IMR-90 (cell line): ENCODE measurements around the gene SCTR. TPM values are rescaled to one million over a fixed set of nuclear protein-coding genes. Genes with fewer than 3 reads are reported as not detected.

Source experiments
- ATAC-seq: fragments of 200-7000 bp; cut with Tn5 transposase; 2 replicates; pipeline ENCODE4 v1.9.1; 2020; ENCODE audit warnings: low read depth, mild to moderate bottlenecking, moderate library complexity
- BruUV-seq: library from RNA; stranded (reverse); fragments of 400-500 nt; replicated peaks from 2 replicates; lab custom pipeline; 2021; lab: Mats Ljungman, UMichigan
- CTCF ChIA-PET: fragments of 300-600 bp; formaldehyde crosslinking; extraction: SDS; loops from one replicate; lab custom pipeline; 2021; ENCODE audit warnings: antibody characterized with exemption; lab: Yijun Ruan, JAX
- POLR2A ChIA-PET: fragments of 300-600 bp; sonication (Branson Sonifier 250); formaldehyde crosslinking; loops from one replicate; lab custom pipeline; 2022; ENCODE audit warnings: antibody characterized with exemption; ENCODE audit not compliant: unreplicated experiment; lab: Charles Lee
- DNase-seq: peaks from one replicate; pipeline ENCODE4 v3.0.0; 2013
- H2AFZ ChIP-seq: replicated peaks from 2 replicates; pipeline ENCODE3; 2013; ENCODE audit warnings: low read length, mild to moderate bottlenecking; ENCODE audit not compliant: poor library complexity
- H2AK5ac ChIP-seq: 2 replicates; pipeline ENCODE4 v1.6.1; 2013; ENCODE audit warnings: low read depth, low read length, inconsistent platforms
- H2AK9ac ChIP-seq: replicated peaks from 2 replicates; pipeline ENCODE3; 2013; ENCODE audit warnings: mild to moderate bottlenecking, low read depth, low read length, moderate library complexity; ENCODE audit not compliant: poor library complexity
- H2BK120ac ChIP-seq: 2 replicates; pipeline ENCODE4 v1.6.1; 2013; ENCODE audit warnings: low read depth, low read length, inconsistent platforms
- H2BK15ac ChIP-seq: 3 replicates; pipeline ENCODE4 v1.6.1; 2013; ENCODE audit warnings: low read depth, low read length, inconsistent platforms
- H2BK20ac ChIP-seq: 2 replicates; pipeline ENCODE4 v1.6.1; 2013; ENCODE audit warnings: low read depth, mild to moderate bottlenecking, inconsistent platforms, low read length, moderate library complexity
- H2BK5ac ChIP-seq: 2 replicates; pipeline ENCODE4 v1.6.1; 2013; ENCODE audit warnings: mild to moderate bottlenecking, low read depth, low read length, inconsistent platforms; ENCODE audit not compliant: poor library complexity, severe bottlenecking
- H3K14ac ChIP-seq: replicated peaks from 2 replicates; pipeline ENCODE4 v1.6.1; 2013; ENCODE audit warnings: low read depth, low read length, inconsistent platforms
- H3K18ac ChIP-seq: 2 replicates; pipeline ENCODE4 v1.6.1; 2013; ENCODE audit warnings: low read depth, low read length, control low read depth
- H3K23ac ChIP-seq: 2 replicates; pipeline ENCODE4 v1.6.1; 2013; ENCODE audit warnings: low read depth, low read length, inconsistent platforms
- H3K27ac ChIP-seq: 2 replicates; pipeline ENCODE4 v1.5.1; 2013; ENCODE audit warnings: mild to moderate bottlenecking, control low read depth, low read length; ENCODE audit not compliant: insufficient read depth
- H3K27me3 ChIP-seq: 2 replicates; pipeline ENCODE4 v1.6.1; 2013; ENCODE audit warnings: low read length; ENCODE audit not compliant: control insufficient read depth, insufficient read depth
- H3K36me3 ChIP-seq: 2 replicates; pipeline ENCODE4 v1.6.1; 2013; ENCODE audit warnings: low read length, mixed read lengths; ENCODE audit not compliant: control insufficient read depth, insufficient read depth
- H3K4ac ChIP-seq: 2 replicates; pipeline ENCODE4 v1.6.1; 2013; ENCODE audit warnings: low read depth, low read length, inconsistent platforms
- H3K4me1 ChIP-seq: 2 replicates; pipeline ENCODE4 v1.6.1; 2013; ENCODE audit warnings: low read length, mixed read lengths; ENCODE audit not compliant: control insufficient read depth, insufficient read depth
- H3K4me2 ChIP-seq: 2 replicates; pipeline ENCODE4 v1.6.1; 2013; ENCODE audit warnings: low read depth, mild to moderate bottlenecking, control low read depth, low read length, moderate library complexity
- H3K4me3 ChIP-seq: 2 replicates; pipeline ENCODE4 v1.5.1; 2013; ENCODE audit warnings: low read depth, mild to moderate bottlenecking, control low read depth, low read length, moderate library complexity; ENCODE audit not compliant: insufficient read depth
- H3K56ac ChIP-seq: 2 replicates; pipeline ENCODE4 v1.6.1; 2013; ENCODE audit warnings: low read length, inconsistent platforms; ENCODE audit not compliant: insufficient read depth; ENCODE audit errors: extremely low read depth
- H3K79me1 ChIP-seq, 2 experiments: 2 replicates each; pipeline ENCODE4 v1.6.1; 2013; ENCODE audit warnings: low read length in 2 of 2, inconsistent platforms in 1 of 2, low read depth in 1 of 2
- H3K9ac ChIP-seq: 2 replicates; pipeline ENCODE4 v1.6.1; 2013; ENCODE audit warnings: low read depth, low read length, control low read depth
- H3K9me1 ChIP-seq: 2 replicates; pipeline ENCODE4 v1.6.1; 2013; ENCODE audit warnings: low read length, inconsistent platforms; ENCODE audit not compliant: insufficient read depth
- H3K9me3 ChIP-seq: 2 replicates; pipeline ENCODE4 v1.6.1; 2013; ENCODE audit warnings: low read length; ENCODE audit not compliant: control insufficient read depth, insufficient read depth
- H4K20me1 ChIP-seq: 2 replicates; pipeline ENCODE4 v1.6.1; 2013; ENCODE audit warnings: low read length, inconsistent platforms; ENCODE audit not compliant: insufficient read depth
- H4K5ac ChIP-seq: 2 replicates; pipeline ENCODE4 v1.6.1; 2013; ENCODE audit warnings: mild to moderate bottlenecking, low read depth, low read length, control low read depth
- H4K8ac ChIP-seq, 2 experiments: 2 replicates each; pipeline ENCODE4 v1.6.1; 2013; ENCODE audit warnings: low read depth in 2 of 2, low read length in 2 of 2, control low read depth in 1 of 2, inconsistent platforms in 1 of 2
- H4K91ac ChIP-seq: 2 replicates; pipeline ENCODE4 v1.6.1; 2013; ENCODE audit warnings: low read depth, low read length, inconsistent platforms; ENCODE audit not compliant: insufficient read depth
- MAFK ChIP-seq: IDR thresholded peaks from 2 replicates; pipeline ENCODE4 v1.6.1; 2012; ENCODE audit warnings: low read depth, low read length, improper control_type of control experiment
- MAZ ChIP-seq: IDR thresholded peaks from 2 replicates; pipeline ENCODE4 v1.6.1; 2012; ENCODE audit warnings: low read depth, mild to moderate bottlenecking, low read length, improper control_type of control experiment, moderate library complexity, borderline replicate concordance
- RCOR1 ChIP-seq: IDR thresholded peaks from 2 replicates; pipeline ENCODE4 v1.6.1; 2012; ENCODE audit warnings: mild to moderate bottlenecking, low read length, improper control_type of control experiment; ENCODE audit not compliant: insufficient replicate concordance
- RFX5 ChIP-seq: IDR thresholded peaks from 2 replicates; pipeline ENCODE4 v1.8.0; 2012; ENCODE audit warnings: low read depth, mild to moderate bottlenecking, low read length, moderate library complexity
- SMC3 ChIP-seq: fragments of 150-350 bp; IDR thresholded peaks from 2 replicates; pipeline ENCODE4 v1.6.1; 2016; ENCODE audit warnings: low read depth, mild to moderate bottlenecking, antibody characterized with exemption, low read length, moderate library complexity
- WGBS, 2 experiments: methylation state at CpG; one replicate each; pipeline versions ENCODE4 v1.1.5 to v1.1.7; 2013; ENCODE audit warnings: missing lambda C conversion rate in 2 of 2; ENCODE audit not compliant: insufficient read length in 1 of 2; ENCODE audit errors: extremely low coverage in 2 of 2; 5-methylcytosine and 5-hydroxymethylcytosine counted together
- dilution Hi-C: fragments of 300-500 bp; cut with HindIII; formaldehyde crosslinking; loops from one replicate; pipeline ENCODE4 v1.14.3; 2018; ENCODE audit warnings: low sequenced_read_pairs; ENCODE audit not compliant: unreplicated experiment
- in situ Hi-C: fragments of 300-500 bp; cut with MboI; formaldehyde crosslinking; loops from 3 replicates; pipeline ENCODE4 v1.14.3; 2019; ENCODE audit warnings: low sequenced_read_pairs, inconsistent platforms, mixed read lengths
- intact Hi-C: fragments of 100-400 bp; cut with micrococcal nuclease; formaldehyde crosslinking; loops from 2 replicates; pipeline ENCODE4 v1.10.0; 2022
- polyA plus RNA-seq, 3 experiments: library from polyadenylated mRNA; depleted of rRNA; stranded (reverse); fragments of >200 nt; gene quantifications; 2 replicates each; pipeline ENCODE4 v1.2.3, GENCODE V29; 2012; ENCODE audit warnings: low replicate concordance in 1 of 3
- total RNA-seq: library from RNA; depleted of rRNA; stranded (reverse); fragments of >200 nt; gene quantifications from 2 replicates; pipeline ENCODE4 v1.2.3, GENCODE V29; 2012
- TF ChIP-seq, protein P1 (sequence below): fragments of 150-350 bp; IDR thresholded peaks from 2 replicates; pipeline ENCODE4 v1.6.1; 2017; ENCODE audit warnings: mild to moderate bottlenecking, antibody characterized with exemption, low read length, low read depth
- TF ChIP-seq, protein P2 (sequence below): fragments of 150-350 bp; IDR thresholded peaks from 2 replicates; pipeline ENCODE4 v1.6.1; 2016; ENCODE audit warnings: low read depth, mild to moderate bottlenecking, low read length, moderate library complexity, borderline replicate concordance

SCTR gene
- total and polyA plus RNA-seq, 2 of the 4 experiments (the other 2 are of a cell fraction) = not detected

DNA sequence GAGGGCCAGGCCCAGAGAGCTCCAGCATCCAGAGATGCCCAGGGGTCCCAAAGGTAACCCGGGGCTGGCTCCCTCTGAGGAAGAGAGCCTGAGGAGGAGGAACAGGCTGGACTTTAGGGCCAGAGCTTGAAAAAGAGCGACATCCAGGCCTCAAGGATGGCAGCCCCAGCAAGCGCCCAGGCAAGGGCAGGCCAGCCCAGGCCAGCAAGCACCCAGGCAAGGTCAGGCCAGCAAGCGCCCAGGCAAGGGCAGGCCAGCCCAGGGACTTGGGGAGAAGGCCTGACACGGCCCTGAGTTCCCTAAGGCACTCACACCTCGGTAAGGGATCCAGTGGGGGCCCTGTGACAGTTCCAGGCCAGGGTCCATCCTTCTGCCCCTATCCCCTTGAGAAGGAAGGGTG, 127.1 kb downstream of the SCTR start:
- Histone ChIP-seq H2BK20ac (no peak overlapping the region), H3K4ac (no peak overlapping the region), H2BK120ac (no peak overlapping the region), H3K9me1 (no peaks in the 10 kb centered on the region), H4K8ac (no peak overlapping the region), H3K27me3 (peaks cover 5% of the 10 kb centered on the region), H2AFZ (no peak overlapping the region), H2AK5ac (no peak overlapping the region), H3K18ac (no peak overlapping the region), H3K36me3 (no peaks in the 10 kb centered on the region), H4K20me1 (no peaks in the 10 kb centered on the region), H3K4me2 (no peak overlapping the region), H3K4me3 (no peak overlapping the region), H3K9ac (no peak overlapping the region), H4K91ac (no peak overlapping the region), H2BK5ac (no peak overlapping the region), H3K9me3 (no peaks in the 10 kb centered on the region), H3K56ac (no peak overlapping the region), H2AK9ac (no peak overlapping the region), H3K79me1 (no peaks in the 10 kb centered on the region), H3K14ac (no peak overlapping the region), H3K4me1 (no peaks in the 10 kb centered on the region), H3K23ac (no peak overlapping the region), H4K5ac (no peak overlapping the region), H3K27ac (no peak overlapping the region), H2BK15ac (no peak overlapping the region)
- ChIA-PET POLR2A (no interaction called here), CTCF (no interaction called here)
- intact Hi-C loops = no loop called here
- in situ Hi-C loops = no loop called here
- ATAC-seq (no peak), DNase-seq (no peak)
- WGBS, 2 experiments = no CpG with 5 or more reads among the region's 6 CpGs
- TF ChIP-seq RCOR1 (no peak), MAZ (no peak), RFX5 (no peak), MAFK (no peak), SMC3 (no peak)
- TF ChIP-seq, protein P1, sequence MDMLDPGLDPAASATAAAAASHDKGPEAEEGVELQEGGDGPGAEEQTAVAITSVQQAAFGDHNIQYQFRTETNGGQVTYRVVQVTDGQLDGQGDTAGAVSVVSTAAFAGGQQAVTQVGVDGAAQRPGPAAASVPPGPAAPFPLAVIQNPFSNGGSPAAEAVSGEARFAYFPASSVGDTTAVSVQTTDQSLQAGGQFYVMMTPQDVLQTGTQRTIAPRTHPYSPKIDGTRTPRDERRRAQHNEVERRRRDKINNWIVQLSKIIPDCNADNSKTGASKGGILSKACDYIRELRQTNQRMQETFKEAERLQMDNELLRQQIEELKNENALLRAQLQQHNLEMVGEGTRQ = no peak
- TF ChIP-seq, protein P2, sequence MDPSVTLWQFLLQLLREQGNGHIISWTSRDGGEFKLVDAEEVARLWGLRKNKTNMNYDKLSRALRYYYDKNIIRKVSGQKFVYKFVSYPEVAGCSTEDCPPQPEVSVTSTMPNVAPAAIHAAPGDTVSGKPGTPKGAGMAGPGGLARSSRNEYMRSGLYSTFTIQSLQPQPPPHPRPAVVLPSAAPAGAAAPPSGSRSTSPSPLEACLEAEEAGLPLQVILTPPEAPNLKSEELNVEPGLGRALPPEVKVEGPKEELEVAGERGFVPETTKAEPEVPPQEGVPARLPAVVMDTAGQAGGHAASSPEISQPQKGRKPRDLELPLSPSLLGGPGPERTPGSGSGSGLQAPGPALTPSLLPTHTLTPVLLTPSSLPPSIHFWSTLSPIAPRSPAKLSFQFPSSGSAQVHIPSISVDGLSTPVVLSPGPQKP = no peak
- no TSS peak for BruUV-seq
- dilution Hi-C loops = no loop called here
